ENCODE measurements around the gene PAX7.
"Not testable (repeated sequence)": the region's sequence is repeated elsewhere in the genome, so short reads cannot be mapped to it uniquely, and the experiment has no call there.

Gene PAX7
- total RNA-seq: 0 reads per million in 4 donors

GRCh38 chr1:18630511-18631495 lies at the start of gene PAX7:
PAX7 (plus strand) TSS chr1:18630846; CDS start chr1:18631604, 758 bp downstream.
- DNase-seq: no peak

- DNase-seq: peak in 2 of 5 donors; percentile 6 to 28
Observed at GRCh38 chr1:18581420-18581880, 49.2 kb upstream of the PAX7 start.

- no peak for DNase-seq
Observed at GRCh38 chr1:18582890-18583289, 47.8 kb upstream of the PAX7 start.

GRCh38 chr1:18583326-18583941 lies 47.2 kb upstream of the PAX7 start:
- no peak for DNase-seq

GRCh38 chr1:18586016-18586415 lies 44.6 kb upstream of the PAX7 start:
- not testable (repeated sequence) for DNase-seq

GRCh38 chr1:18588093-18588492 lies 42.6 kb upstream of the PAX7 start:
- no peak for DNase-seq

- no peak for DNase-seq
Observed at GRCh38 chr1:18592368-18592767, 38.3 kb upstream of the PAX7 start.

GRCh38 chr1:18597160-18598042 lies 33.2 kb upstream of the PAX7 start:
- DNase-seq: peak in 4 of 5 donors; percentile 15 to 47 (median 28)

- no peak for DNase-seq
Observed at GRCh38 chr1:18599086-18599485, 31.6 kb upstream of the PAX7 start.

GRCh38 chr1:18599704-18600103 lies 30.9 kb upstream of the PAX7 start:
- no peak for DNase-seq

GRCh38 chr1:18602533-18603211 lies 28.0 kb upstream of the PAX7 start:
- no peak for DNase-seq

- DNase-seq: no peak
Observed at GRCh38 chr1:18603212-18603852, 27.3 kb upstream of the PAX7 start.

GRCh38 chr1:18606443-18607288 lies 24.0 kb upstream of the PAX7 start:
- no peak for DNase-seq

GRCh38 chr1:18607289-18607760 lies 23.3 kb upstream of the PAX7 start:
- no peak for DNase-seq

- DNase-seq: no peak
Observed at GRCh38 chr1:18608534-18608933, 22.1 kb upstream of the PAX7 start.

- DNase-seq: no peak
Observed at GRCh38 chr1:18611311-18611710, 19.3 kb upstream of the PAX7 start.

- DNase-seq: no peak
Observed at GRCh38 chr1:18612073-18612472, 18.6 kb upstream of the PAX7 start.

- DNase-seq: no peak
Observed at GRCh38 chr1:18614069-18614735, 16.4 kb upstream of the PAX7 start.

GRCh38 chr1:18618546-18619466 lies 11.8 kb upstream of the PAX7 start:
- no peak for DNase-seq
